Endothelial cell of umbilical vein (primary cell): Measurements from ENCODE around the gene CMC4. TPM values are rescaled to one million over a fixed set of nuclear protein-coding genes. Genes with fewer than 3 reads are reported as not detected.

ENCODE experiments used
- BruUV-seq: library from RNA; stranded (reverse); fragments of 400-500 nt; replicated peaks from 2 replicates; lab custom pipeline; 2021; lab: Mats Ljungman, UMichigan
- CTCF ChIA-PET: fragments of 300-600, 350-600 bp; sonication (Branson Sonifier 250); formaldehyde crosslinking; loops from one replicate; lab custom pipeline; 2021; ENCODE audit warnings: antibody characterized with exemption, inconsistent platforms; lab: Charles Lee
- POLR2A ChIA-PET: fragments of 300-600, 350-600 bp; sonication (Branson Sonifier 250); formaldehyde crosslinking; loops from one replicate; lab custom pipeline; 2021; ENCODE audit warnings: antibody characterized with exemption, inconsistent platforms; lab: Charles Lee
- DNase-seq: peaks from one replicate; pipeline ENCODE4 v3.0.0-alpha.2; 2011; ENCODE audit warnings: low read depth, low spot score
- FAIRE-seq: peaks from 2 replicates; lab custom pipeline; 2011; peaks lifted over from hg19 to GRCh38; lab: Jason Lieb, UNC
- H2AFZ ChIP-seq: 2 replicates; pipeline ENCODE4 v1.6.0; 2012; ENCODE audit warnings: low read depth, low read length, control low read depth, inconsistent platforms
- H3K27ac ChIP-seq: 2 replicates; pipeline ENCODE4 v1.5.1; 2011; ENCODE audit warnings: low read depth, mild to moderate bottlenecking, control low read depth, low read length, moderate library complexity; ENCODE audit not compliant: insufficient read depth
- H3K27me3 ChIP-seq, 2 experiments: 2 replicates each; pipeline versions ENCODE4 v1.6.0 to v1.6.1; 2011; ENCODE audit warnings: low read length in 2 of 2, mixed read lengths in 1 of 2; ENCODE audit not compliant: control insufficient read depth in 2 of 2, insufficient read depth in 2 of 2
- H3K36me3 ChIP-seq, 2 experiments: 2 replicates in 1 of 2; 3 replicates in 1 of 2; pipeline ENCODE4 v1.5.1; 2011; ENCODE audit warnings: low read length in 2 of 2, mild to moderate bottlenecking in 1 of 2, moderate library complexity in 1 of 2; ENCODE audit not compliant: control insufficient read depth in 2 of 2, insufficient read depth in 2 of 2; ENCODE audit errors: extremely low read depth in 1 of 2
- H3K4me1 ChIP-seq: 3 replicates; pipeline ENCODE4 v1.5.1; 2011; ENCODE audit warnings: mild to moderate bottlenecking, low read length; ENCODE audit not compliant: control insufficient read depth, insufficient read depth; ENCODE audit errors: extremely low read depth
- H3K4me2 ChIP-seq: 2 replicates; pipeline ENCODE4 v1.6.1; 2011; ENCODE audit warnings: low read length, control low read depth, mixed read lengths; ENCODE audit not compliant: insufficient read depth
- H3K4me3 ChIP-seq, 3 experiments: fragments of 200-600 bp in 1 of 3; sonication (generic), shearing (Covaris generic) in 1 of 3; replicated peaks in 1 of 3; 2 replicates each; pipeline ENCODE4 v1.5.1; 2011 to 2016; ENCODE audit warnings: control low read depth in 3 of 3, low read length in 3 of 3, mild to moderate bottlenecking in 2 of 3, inconsistent platforms in 1 of 3, low read depth in 1 of 3, moderate library complexity in 1 of 3; ENCODE audit not compliant: insufficient read depth in 1 of 3
- H3K79me2 ChIP-seq: 2 replicates; pipeline ENCODE4 v1.6.0; 2012; ENCODE audit warnings: low read length, inconsistent platforms; ENCODE audit not compliant: control insufficient read depth, insufficient read depth
- H3K9ac ChIP-seq: replicated peaks from 2 replicates; pipeline ENCODE3; 2011; ENCODE audit warnings: low read length, control low read depth; ENCODE audit not compliant: insufficient read depth; ENCODE audit errors: extremely low read depth
- H3K9me1 ChIP-seq: replicated peaks from 3 replicates; pipeline ENCODE4 v1.6.0; 2011; ENCODE audit warnings: mild to moderate bottlenecking, low read length; ENCODE audit not compliant: control insufficient read depth, insufficient read depth; ENCODE audit errors: extremely low read depth
- H3K9me3 ChIP-seq: replicated peaks from 2 replicates; pipeline ENCODE4 v1.5.1; 2012; ENCODE audit warnings: low read length, inconsistent platforms; ENCODE audit not compliant: control insufficient read depth, insufficient read depth
- H4K20me1 ChIP-seq: replicated peaks from 2 replicates; pipeline ENCODE3; 2011; ENCODE audit warnings: mild to moderate bottlenecking, low read length; ENCODE audit not compliant: control insufficient read depth, insufficient read depth; ENCODE audit errors: extremely low read depth
- CTCF ChIP-seq, 2 donors: IDR thresholded peaks; 1 replicate in 1 of 2; 2 replicates in 1 of 2; pipeline ENCODE4 v1.5.1; 2011; ENCODE audit warnings: low read length in 2 of 2, mild to moderate bottlenecking in 2 of 2, moderate library complexity in 2 of 2, control low read depth in 1 of 2, inconsistent platforms in 1 of 2, low read depth in 1 of 2; ENCODE audit not compliant: insufficient read depth in 1 of 2; ENCODE audit errors: extremely low read depth in 1 of 2
- EZH2 ChIP-seq: IDR thresholded peaks from 2 replicates; pipeline ENCODE4 v1.6.1; 2012; ENCODE audit warnings: borderline replicate concordance, low read depth, mild to moderate bottlenecking, moderate library complexity, low read length, inconsistent platforms; ENCODE audit not compliant: severe bottlenecking
- FOS ChIP-seq: IDR thresholded peaks from 2 replicates; pipeline ENCODE4 v1.6.1; 2011; ENCODE audit warnings: mild to moderate bottlenecking, low read length, moderate library complexity, borderline replicate concordance; ENCODE audit not compliant: insufficient read depth
- GATA2 ChIP-seq: IDR thresholded peaks from 2 replicates; pipeline ENCODE4 v1.7.0; 2011; ENCODE audit warnings: low read depth, mild to moderate bottlenecking, moderate library complexity, mixed read lengths, low read length; ENCODE audit not compliant: insufficient read length, insufficient read depth
- JUN ChIP-seq: IDR thresholded peaks from 2 replicates; pipeline ENCODE4 v1.6.1; 2011; ENCODE audit warnings: borderline replicate concordance, low read depth; ENCODE audit not compliant: insufficient read length, insufficient read depth
- MYC ChIP-seq: IDR thresholded peaks from one replicate; pipeline ENCODE4 v1.6.1; 2011; ENCODE audit warnings: mild to moderate bottlenecking, low read depth, low read length
- POLR2A ChIP-seq: IDR thresholded peaks from 2 replicates; pipeline ENCODE4 v1.6.1; 2012; ENCODE audit warnings: low read depth, mild to moderate bottlenecking, control low read depth, low read length
- POLR2AphosphoS5 ChIP-seq: IDR thresholded peaks from 2 replicates; pipeline ENCODE4 v1.6.1; 2012; ENCODE audit warnings: low read depth, mild to moderate bottlenecking, control low read depth, low read length, moderate library complexity; ENCODE audit not compliant: insufficient read depth
- dilution Hi-C: fragments of 300-500 bp; cut with MboI; formaldehyde crosslinking; loops from one replicate; pipeline ENCODE4 v1.15.0; 2019; ENCODE audit warnings: low sequenced_read_pairs; ENCODE audit not compliant: extremely low pct_ligation_motif_present
- intact Hi-C: fragments of 100-400 bp; cut with micrococcal nuclease; formaldehyde crosslinking; loops from one replicate; pipeline ENCODE4 v1.10.0; 2022
- polyA plus RNA-seq, 4 experiments: library from polyadenylated mRNA; depleted of rRNA in 3 of 4; stranded (reverse) in 3 of 4; unstranded in 1 of 4; fragments of >200 nt; gene quantifications; 2 replicates each; pipeline versions ENCODE4 v1.2.1 to v1.2.3, GENCODE V29; 2011 to 2012; ENCODE audit warnings: missing spikeins in 1 of 4
- total RNA-seq: library from RNA; stranded (reverse); gene quantifications from 2 replicates; pipeline ENCODE4 v1.2.3, GENCODE V29; 2021
- TF ChIP-seq, protein P1 (sequence below): IDR thresholded peaks from 2 replicates; pipeline ENCODE4 v1.6.1; 2011; ENCODE audit not compliant: insufficient read depth, insufficient read length

The CMC4 gene
- total and polyA plus RNA-seq, 2 donors (not counting 3 experiments of a cell fraction or from before 2014, with no cell fraction given): 3.2 to 6.7 TPM

DNA sequence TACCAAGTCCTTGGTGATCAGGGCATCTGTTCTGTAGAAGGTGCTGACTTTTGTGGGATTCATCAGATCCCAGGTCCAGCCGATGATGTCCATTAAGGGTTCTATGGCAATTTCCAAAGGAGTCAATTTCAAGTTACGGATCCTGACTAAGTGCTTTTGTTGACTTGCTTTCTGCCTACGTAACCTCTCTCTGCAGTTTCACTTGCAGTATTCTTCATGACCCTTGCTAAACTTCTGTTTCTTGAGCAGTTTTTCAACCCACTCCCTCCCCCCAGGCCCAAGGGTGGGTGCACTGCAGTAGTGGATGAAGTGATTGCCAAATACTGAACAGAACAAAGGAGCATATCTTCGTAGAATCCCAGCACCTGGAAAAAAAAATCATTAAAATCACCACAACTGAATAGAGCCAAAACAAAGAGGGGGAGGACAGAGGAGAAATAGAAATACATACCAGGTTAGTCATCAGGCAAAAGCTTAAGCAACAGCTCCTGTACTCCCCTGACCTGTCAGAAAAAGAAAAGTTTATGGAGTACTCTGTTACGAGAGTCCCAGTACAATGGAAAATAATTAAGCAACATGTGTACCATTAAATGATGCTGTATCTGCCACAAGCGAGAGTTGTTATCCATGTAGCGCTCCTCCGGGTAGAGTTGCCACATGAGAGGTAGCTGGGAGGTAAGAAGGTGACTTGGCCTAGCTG is 5.8 kb downstream of the CMC4 start:
- no peaks in the 10 kb centered on the region for H3K9me3 ChIP-seq
- no peak overlapping the region for H2AFZ ChIP-seq
- H3K9me1 ChIP-seq: no peaks in the 10 kb centered on the region
- ChIA-PET CTCF (no interaction called here), POLR2A (no interaction called here)
- no peaks in the 10 kb centered on the region for H3K27me3 ChIP-seq
- no peak for DNase-seq
- peaks cover 16% of the 10 kb centered on the region for H3K4me1 ChIP-seq
- H3K27ac ChIP-seq: no peak overlapping the region
- H4K20me1 ChIP-seq: no peaks in the 10 kb centered on the region
- no TSS peak for BruUV-seq
- H3K4me3 ChIP-seq: no peak overlapping the region
- H3K36me3 ChIP-seq: no peaks in the 10 kb centered on the region
- no peak overlapping the region for H3K9ac ChIP-seq
- no peak for FAIRE-seq
- intact Hi-C loops (no loop called here), dilution Hi-C loops (no loop called here)
- TF ChIP-seq FOS: no peak
- no peak for TF ChIP-seq POLR2AphosphoS5
- no peak for TF ChIP-seq CTCF (IDR thresholded peaks at IDR 0.05; ENCODE audit: extremely low read depth in 1 of 2, insufficient read depth in 1 of 2, low read depth in 1 of 2, low read length in 2 of 2)
- TF ChIP-seq, protein P1, sequence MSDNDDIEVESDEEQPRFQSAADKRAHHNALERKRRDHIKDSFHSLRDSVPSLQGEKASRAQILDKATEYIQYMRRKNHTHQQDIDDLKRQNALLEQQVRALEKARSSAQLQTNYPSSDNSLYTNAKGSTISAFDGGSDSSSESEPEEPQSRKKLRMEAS: no peak
- TF ChIP-seq MYC: no peak
- TF ChIP-seq GATA2: no peak
- no peak for TF ChIP-seq EZH2
- TF ChIP-seq POLR2A: no peak
- TF ChIP-seq JUN: no peak
- no peak overlapping the region for H3K4me2 ChIP-seq
- H3K79me2 ChIP-seq: peaks cover 21% of the 10 kb centered on the region
